HG02981 (cell line): ENCODE measurements around the gene SORL1.

ENCODE experiments used
- ATAC-seq: cut with Tn5 transposase; IDR thresholded peaks from one replicate; pipeline ENCODE4 v1.9.1; 2021; ENCODE audit warnings: mild to moderate bottlenecking, moderate library complexity; ENCODE audit not compliant: unreplicated experiment

SORL1 gene

DNA sequence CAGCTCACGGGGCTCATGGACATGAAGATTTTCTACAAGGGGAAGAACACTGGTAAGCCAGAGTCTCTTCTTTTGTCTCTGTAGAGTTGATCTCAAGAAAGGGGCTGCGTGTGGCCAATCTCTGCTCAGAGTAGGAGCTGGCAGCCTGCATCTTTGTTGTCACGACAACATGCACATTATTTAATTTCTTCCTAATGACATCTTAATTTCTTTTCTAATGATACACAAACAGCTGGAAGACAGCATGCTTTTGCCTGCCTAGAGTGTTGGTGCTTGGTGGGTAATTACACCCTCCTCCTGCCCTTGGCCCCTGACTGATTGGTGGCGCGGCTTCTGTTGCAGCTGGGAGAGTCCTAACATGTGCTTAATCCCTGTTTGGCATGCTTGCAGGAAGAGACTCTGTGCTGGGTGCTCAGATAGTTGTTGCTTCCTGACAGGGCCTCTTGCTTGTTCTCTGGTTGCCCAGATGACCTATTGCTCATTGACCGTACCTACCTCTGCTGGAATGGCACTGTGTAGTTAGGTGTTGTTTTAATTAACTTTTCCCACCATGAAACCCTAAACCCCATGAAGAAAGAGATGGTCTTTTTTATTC, 107.6 kb downstream of the SORL1 start:
- ATAC-seq: no peak

DNA sequence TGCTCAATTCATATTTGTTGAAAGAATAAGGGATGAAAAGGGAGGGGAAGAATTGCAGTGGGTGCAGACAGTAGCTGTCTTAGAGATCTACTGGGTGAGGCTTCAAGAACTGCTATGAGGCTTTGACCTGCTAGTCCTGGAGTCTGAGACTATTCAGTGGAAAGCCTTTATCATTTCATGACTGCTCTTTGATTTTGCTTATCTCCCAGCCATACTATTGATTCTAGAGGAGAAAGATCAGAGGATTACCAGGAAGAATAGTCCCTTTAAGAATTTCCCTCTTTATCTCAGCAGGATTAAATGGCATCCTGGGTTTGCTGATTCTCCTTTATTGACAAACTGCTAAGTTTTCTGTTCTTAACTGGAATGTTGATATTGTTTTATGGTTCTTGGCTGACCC, 108.1 kb downstream of the SORL1 start:
- ATAC-seq: no peak

DNA sequence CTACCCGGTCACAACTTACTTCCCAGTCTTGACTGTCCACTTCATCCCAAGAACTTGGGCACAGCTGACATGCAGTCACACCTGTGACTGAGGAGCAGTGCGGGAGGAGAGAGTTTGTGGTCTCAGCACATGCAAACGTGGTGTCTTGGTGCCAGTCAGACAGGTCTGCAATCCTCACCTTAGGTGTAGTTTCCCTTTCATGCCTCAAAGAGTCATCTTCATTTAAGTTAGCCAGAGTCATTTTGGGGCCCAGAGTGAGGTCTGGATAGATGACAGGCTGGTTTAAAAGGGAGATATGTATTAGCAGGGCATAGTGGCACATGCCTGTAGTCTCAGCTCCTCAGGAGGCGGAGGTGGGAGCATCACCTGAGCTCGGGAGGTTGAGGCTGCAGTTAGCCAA, 109.1 kb downstream of the SORL1 start:
- no peak for ATAC-seq

DNA sequence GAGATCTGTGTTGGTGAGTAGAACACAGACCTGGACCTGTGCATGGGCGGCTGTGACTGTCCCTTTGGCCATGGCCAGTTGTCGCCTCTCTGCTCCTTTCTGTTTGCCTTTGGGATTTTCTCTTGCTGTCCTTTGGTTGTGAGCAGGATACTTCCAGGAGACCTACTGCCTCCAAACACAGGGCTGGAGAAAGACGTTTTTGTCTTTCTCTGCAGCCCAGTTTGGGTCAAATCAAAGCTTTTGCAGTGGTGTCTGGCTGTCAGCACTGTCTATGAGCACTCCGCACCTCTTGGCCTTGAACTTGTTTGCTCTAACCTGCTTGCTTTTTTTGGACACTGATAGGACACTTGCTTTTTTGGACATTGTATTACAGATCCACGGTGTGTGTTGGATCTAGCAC, 109.6 kb downstream of the SORL1 start:
- no peak for ATAC-seq

DNA sequence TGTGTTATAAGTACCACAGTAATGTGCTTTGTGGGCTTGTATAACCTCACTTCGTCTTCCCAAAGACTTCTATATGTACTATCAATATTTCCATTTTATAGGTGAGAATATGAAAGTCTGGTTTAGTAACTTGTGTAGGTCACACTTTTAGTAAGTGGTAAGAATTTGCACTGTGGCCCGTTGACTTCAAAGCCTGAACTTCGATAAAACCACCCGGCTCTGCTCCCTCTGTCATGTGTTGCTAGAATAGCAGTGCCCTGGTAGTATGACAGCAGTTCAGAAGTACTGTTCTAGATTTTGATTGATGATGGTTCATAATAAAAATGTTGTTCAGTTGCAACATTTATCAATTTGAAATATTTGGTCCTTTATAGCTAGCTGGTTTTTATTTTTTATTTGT, 110.9 kb downstream of the SORL1 start:
- no peak for ATAC-seq

DNA sequence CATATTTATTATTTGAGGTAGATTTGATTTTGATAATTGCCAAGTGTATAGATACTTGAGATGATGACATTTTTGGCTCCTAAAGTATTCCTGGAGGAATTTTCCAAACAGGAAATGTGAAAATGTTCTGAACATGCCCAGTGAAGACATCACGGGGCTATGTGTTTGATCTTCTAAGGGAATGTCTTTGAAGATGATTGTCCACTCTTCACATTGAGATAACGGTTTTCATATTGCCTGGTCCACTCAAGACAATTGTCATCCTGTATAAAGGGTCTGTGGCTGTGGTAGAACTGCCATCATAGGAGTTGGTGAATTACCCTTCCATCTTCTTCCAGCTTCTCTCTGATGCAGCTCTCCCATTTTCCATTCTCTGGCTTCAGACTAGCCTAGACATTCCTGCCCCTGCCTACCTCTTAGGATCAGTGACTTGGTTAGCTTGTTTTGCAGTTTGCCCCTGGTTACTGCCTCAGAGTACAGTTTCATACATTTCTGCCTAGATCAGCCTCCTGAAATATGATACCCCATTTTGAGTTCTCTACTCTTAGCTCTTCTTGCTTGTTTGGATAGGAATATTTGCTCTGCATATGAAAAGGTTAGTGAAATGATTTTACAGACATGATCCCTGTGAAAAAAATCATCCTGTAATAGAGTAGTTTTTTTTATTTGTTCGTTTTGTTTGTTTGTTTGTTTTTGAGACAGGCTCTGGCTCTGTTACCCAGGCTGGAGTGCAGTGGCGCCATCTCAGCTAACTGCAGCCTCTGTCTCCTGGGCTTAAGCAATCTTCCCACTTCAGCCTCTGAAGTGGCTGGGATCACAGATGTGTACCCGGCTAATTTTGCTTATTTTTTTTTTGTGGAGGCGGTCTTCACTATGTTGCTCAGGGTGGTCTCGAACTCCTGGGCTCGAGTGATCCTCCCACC, 112.0 kb downstream of the SORL1 start:
- no peak for ATAC-seq

DNA sequence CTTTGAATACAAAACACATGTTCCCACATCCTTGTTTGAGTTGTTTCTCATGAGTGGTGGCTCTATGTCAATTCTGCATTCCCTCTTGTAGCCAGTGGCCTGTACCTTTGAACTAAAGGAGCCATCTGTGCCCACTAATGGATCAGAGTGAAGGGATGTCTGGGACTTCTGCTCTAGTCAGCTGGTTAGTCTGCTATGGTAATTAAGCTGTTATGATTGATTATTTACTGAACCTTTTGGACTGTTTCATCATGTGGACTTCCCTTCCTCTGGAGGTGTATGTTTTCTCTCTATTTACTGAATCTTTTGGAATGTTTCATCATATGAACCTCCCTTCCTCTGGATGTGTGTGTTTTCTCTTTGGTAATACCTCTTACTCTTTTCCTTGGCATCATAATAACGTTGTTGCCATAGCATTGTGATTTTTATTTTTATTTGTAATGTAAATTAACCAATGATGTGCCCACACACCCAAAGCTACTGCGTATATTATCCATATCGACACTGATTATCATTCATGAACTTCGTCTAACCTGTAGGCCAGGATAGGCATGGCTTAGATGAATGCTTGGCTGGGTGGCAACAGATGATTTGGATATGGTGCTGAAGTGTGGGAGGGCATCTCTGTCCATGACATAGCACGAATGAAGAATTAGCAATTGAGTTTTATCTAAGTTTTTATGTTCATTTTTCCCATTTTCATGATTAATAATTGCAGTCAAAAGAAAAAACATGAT, 113.0 kb downstream of the SORL1 start:
- no peak for ATAC-seq

DNA sequence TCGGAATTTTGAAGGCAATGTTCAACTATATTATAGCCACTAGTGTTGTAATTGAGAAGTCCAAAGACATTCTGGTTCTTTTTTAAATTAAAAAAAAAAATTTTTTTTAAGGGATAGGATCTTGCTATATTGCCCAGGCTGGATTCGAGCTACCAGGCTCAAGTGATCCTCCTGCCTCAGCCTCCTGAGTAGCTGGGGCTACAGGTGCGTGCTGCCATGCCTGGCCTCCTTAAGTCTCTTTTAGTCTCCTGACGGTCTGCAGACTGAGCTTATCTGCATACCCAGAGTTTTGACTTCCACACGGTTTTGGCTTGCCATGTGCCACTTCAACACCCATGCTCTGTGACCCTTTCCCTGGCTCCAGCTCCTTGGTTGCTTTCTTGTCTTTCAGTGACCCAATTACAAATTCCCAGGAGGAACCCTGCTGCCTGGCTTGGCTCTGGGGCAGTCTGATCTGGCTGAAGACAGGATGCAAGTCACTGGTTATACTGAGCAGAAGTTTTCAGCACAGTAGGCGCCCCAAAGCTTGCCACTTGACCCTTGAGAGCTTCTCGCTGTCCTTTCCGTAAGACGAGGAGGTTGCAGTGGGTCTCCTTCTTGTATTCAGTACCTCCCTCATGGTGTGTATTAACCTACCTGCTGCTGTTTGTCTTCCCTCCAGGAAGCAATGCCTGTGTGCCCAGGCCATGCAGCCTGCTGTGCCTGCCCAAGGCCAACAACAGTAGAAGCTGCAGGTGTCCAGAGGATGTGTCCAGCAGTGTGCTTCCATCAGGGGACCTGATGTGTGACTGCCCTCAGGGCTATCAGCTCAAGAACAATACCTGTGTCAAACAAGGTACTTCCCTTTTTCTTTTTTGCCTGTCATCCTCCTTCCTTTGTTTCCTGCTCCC, 114.4 kb downstream of the SORL1 start:
- no peak for ATAC-seq

DNA sequence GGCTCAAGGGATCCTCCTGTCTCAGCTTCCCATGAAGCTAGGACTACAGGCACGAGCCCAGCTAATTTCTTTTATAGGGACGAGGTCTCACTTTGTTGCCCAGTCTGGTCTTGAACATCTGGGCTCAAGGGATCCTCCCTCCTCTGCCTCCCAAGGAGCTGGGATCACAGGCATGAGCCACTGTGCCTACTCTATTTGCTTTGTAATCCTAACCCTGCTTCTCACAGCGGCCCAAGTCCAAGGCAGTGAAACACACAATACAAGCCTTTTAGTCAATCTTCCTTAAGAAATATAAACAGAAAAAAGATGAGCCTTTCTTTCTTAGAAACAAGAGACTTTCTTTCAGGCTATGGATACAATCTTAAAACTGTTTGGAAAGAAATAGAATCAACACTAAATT, 115.9 kb downstream of the SORL1 start:
- no peak for ATAC-seq

DNA sequence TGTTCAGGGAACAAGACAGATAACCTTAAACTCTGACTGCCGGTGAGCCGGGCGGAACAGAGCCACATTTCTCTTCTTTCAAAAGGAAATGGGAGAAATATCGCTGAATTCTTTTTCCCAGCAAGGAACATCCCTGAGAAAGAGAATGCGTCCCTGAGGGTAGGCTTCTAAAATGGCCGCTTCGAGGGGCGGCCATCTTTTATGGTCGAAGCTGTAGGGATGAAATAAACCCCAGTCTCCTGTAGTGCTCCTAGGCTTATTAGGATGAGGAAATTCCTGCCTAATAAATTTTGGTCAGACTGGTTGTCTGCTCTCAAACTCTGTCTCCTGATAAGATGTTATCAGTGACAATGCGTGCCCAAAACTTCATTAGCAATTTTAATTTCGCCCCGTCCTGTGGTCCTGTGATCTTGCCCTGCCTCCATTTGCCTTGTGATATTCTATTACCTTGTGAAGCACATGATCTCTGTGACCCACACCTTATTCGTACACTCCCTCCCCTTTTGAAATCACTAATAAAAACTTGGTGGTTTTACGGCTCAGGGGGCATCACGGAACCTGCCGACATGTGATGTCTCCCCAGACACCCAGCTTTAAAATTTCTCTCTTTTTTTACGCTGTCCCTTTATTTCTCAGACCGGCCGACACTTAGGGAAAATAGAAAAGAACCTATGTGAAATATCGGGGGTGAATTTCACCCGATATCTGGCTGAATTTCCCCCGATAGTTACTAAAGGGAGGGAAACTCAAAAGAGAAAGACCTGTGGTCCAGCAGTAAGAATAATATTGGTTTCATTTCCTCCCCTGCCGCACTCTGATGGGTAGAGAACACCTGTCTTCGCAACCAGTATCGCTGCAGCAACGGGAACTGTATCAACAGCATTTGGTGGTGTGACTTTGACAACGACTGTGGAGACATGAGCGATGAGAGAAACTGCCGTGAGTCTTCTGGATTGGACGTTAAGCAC, 117.5 kb downstream of the SORL1 start:
- peak; percentile 98 for ATAC-seq

DNA sequence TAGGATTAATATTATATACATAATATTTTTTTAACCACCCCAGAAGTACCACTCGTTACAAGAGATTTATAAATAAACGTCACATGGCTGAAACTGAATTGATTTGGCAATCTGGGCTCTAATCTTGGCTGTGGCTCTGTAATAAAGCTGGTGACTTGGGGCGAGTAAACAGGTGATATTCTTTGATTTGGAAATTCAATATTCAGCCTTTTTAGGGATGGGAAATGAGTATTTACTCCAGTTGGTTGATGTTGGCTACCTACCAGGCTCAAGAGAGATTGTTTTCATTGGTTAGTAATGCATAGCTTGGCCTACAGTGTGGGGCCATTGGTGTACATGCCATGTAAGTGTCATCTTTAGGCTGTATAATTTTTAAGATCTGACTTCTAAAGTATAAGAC, 118.3 kb downstream of the SORL1 start:
- ATAC-seq: no peak

DNA sequence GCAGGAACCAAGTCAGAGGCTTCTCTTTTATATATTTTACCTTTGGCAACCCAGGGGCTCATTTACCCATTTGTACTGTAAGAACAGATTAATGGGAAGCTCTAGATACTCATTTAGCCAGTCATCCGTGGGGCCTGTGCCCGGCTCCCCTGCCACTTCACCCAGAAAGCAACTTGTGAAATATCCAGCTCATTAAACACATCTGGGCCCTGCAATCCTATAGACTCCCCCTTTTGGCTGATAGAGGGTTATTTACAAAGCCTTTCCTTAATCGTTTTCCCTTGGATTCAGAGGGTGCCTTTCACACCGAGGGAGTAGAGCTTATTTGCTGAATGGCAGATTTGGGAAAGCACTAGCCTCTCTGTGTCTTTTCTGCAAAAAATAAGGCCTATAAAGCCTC, 119.4 kb downstream of the SORL1 start:
- no peak for ATAC-seq

DNA sequence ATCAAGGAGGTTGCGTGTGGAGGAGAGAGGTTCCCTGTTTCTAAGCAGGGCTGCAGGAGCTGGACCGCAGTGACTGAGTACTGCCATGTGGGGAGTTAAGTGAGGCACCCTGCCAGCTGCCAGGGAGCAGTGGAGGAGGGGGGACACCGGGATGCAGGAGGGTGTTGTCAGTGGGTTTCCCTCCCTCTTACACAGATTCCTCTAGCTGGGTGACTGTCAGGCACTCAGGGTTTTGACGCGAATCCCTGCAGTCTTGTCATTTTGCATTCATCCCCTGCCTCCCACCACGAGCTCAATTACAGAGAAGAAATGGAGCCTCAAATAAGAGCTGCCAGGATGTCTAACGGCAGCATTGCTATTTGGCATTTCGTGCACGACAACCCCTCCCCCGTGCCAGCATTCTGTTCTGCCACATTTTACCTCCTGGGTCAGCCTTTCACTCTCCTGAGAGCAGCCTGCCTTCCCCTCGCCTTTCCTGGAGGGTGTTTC, 120.5 kb downstream of the SORL1 start:
- no peak for ATAC-seq

DNA sequence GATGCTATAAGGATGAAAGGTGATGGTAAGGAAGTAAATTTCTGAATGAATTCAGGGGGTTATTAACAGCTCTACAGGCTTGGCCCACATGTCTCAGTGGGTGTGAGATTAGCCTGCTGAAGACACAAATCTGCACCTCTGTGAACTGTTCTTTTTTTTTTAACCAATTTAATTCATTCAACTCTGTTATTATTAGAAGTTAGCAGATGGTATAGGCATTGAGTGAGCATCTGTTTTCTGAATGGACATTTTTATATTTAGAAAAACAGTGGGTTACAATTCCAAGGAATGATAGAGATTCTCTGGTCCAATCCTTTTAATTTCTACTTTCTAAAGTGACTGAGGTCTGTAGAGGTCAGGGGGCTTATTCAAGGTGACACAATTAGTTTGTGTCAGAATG, 122.7 kb downstream of the SORL1 start:
- ATAC-seq: no peak

DNA sequence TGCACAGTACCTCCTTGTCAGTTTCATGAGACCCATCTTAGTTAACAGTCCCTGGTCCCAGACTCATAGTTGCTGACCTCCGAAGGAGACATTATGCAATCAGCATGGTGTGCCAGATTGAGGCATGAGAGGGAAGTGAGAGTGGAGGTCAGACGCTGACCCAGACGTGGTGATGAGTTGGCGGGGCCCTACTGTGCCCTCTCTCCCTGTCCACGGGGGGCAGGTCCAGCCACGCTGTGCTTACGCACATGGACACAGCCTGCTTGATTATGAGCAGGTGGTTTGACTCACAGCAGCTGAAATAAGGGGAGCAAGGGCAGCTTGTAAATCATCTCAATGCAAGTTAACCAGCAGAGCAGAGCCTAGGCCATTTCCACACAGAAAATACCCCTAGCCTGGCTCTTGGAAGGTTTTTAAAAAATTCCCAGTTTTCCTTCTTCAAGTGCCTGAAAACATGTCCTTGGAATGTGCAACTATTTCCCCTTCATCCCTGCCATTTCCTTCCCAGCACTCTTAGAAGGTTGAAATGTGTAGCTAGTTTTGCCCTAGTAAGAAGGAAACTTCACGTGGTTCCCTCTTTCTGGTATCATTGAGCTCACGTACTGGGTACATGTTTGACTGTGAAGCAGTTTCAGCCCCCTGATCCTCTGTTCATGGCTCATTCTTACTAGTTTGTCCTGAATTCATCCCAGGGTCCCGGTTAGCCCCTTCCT, 123.3 kb downstream of the SORL1 start:
- peak; percentile 66 for ATAC-seq

DNA sequence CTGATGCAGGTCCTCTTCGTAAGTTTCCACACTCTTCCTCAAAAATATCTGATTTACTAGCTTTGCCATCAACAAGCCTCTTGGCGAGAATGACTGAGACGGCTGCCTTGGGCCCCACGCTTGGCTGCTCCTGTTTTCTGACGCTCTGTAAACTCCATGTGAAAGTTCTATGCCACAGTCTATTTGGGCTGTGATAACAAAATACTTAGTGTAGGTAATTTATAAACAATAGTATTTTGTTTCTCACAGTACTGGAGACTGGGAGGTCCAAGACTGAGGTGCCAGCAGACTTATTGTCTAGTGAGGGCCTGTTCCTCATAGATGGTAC, 123.8 kb downstream of the SORL1 start:
- peak; percentile 37 for ATAC-seq

DNA sequence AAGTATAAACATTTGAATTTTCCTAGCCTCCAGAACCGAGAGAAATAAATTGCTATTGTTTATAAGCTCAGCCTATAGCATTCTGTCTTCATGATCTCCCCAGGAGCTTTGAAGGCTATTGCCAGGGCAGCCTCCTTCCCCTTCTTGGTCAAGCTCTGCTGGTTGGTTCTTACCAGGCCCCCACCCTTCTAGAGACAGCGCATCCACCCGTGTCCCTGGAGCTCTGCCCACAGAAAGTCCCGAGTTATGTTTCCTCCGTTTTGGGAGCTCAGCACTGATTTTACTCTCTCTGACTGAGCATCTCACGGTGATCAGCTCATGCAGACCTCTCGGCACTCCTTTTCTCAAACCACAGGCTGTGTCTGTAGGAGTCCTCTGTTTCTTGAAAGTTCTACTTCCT, 124.4 kb downstream of the SORL1 start:
- no peak for ATAC-seq

DNA sequence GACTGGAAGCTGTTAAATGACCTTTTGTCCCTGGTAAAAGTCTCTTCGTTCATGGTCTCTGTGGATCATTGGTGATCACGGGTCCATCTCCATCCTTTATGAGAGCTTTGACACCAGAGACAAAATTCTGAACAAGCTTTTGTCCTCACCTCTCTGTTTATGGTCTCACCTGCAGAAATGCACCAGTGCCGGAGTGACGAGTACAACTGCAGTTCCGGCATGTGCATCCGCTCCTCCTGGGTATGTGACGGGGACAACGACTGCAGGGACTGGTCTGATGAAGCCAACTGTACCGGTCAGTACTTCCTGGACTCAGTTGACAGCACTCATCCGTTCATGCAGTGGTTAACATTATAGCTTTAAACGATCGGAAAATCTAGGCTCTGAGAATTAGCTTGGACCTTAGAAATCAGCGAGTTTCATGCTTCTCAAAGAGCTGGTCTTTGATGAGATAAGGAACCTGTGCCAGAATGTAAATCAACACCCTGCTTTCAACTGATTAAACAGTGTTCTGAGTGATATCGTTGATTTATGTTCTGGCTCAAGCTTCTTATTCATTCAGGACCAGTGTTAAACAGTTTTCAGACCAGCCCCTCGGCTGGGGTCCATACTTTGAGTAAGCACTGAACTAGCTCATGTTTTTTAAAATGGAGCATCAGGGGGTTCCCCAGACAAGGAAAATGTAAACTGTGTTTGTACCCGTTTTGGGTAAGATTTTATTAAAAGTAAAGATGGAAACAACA, 125.2 kb downstream of the SORL1 start:
- ATAC-seq: no peak
